Ovary (tissue), 3 donors: Measurements from ENCODE around the gene EXOC2.

Experiments
- POLR2A ChIP-seq: fragments of 450-650 bp; IDR thresholded peaks from one replicate; pipeline ENCODE4 v1.6.1; 2017; ENCODE audit warnings: antibody characterized with exemption, mild to moderate bottlenecking, moderate library complexity
- TF ChIP-seq, protein P1 (sequence below), 3 donors: fragments of 450-650 bp in 2 of 3; fragments of 200-600 bp in 1 of 3; IDR thresholded peaks; one replicate each; pipeline versions ENCODE4 v1.5.1 to v1.8.0; 2016 to 2022; ENCODE audit warnings: antibody characterized with exemption in 3 of 3, mild to moderate bottlenecking in 1 of 3
- donor health status: DM: no; HTN: no; CAD: no.

DNA sequence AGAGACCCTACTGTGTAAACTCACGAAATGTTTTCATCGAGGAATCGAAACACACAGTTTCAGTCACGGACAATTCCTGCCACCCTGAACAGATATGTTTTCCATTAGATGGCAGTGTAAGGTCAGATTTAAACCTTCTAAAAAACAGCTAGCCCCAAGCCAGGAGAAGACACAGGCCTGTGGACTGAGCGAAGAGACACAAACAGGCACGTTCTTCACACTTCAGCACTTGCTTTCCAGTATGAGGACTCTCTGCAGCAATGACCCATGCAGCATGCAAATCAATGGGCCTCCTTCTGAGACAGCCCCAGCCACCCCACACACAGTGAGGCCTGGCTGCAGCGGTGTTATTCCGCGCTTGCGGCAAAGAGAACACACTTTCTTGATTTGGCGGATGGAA, 68.0 kb downstream of the EXOC2 start:
- TF ChIP-seq POLR2A: no peak
- TF ChIP-seq, protein P1, sequence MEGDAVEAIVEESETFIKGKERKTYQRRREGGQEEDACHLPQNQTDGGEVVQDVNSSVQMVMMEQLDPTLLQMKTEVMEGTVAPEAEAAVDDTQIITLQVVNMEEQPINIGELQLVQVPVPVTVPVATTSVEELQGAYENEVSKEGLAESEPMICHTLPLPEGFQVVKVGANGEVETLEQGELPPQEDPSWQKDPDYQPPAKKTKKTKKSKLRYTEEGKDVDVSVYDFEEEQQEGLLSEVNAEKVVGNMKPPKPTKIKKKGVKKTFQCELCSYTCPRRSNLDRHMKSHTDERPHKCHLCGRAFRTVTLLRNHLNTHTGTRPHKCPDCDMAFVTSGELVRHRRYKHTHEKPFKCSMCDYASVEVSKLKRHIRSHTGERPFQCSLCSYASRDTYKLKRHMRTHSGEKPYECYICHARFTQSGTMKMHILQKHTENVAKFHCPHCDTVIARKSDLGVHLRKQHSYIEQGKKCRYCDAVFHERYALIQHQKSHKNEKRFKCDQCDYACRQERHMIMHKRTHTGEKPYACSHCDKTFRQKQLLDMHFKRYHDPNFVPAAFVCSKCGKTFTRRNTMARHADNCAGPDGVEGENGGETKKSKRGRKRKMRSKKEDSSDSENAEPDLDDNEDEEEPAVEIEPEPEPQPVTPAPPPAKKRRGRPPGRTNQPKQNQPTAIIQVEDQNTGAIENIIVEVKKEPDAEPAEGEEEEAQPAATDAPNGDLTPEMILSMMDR (IDR thresholded peaks at IDR 0.05): no peak
